GM19467 (cell line): ENCODE results near the gene ZFP3.
"Not testable (repeated sequence)": the region's sequence is repeated elsewhere in the genome, so short reads cannot be mapped to it uniquely, and the experiment has no call there.

Experiments used
- ATAC-seq: cut with Tn5 transposase; IDR thresholded peaks from one replicate; pipeline ENCODE4 v1.9.1; 2021; ENCODE audit warnings: mild to moderate bottlenecking, moderate library complexity; ENCODE audit not compliant: unreplicated experiment

Gene ZFP3

DNA sequence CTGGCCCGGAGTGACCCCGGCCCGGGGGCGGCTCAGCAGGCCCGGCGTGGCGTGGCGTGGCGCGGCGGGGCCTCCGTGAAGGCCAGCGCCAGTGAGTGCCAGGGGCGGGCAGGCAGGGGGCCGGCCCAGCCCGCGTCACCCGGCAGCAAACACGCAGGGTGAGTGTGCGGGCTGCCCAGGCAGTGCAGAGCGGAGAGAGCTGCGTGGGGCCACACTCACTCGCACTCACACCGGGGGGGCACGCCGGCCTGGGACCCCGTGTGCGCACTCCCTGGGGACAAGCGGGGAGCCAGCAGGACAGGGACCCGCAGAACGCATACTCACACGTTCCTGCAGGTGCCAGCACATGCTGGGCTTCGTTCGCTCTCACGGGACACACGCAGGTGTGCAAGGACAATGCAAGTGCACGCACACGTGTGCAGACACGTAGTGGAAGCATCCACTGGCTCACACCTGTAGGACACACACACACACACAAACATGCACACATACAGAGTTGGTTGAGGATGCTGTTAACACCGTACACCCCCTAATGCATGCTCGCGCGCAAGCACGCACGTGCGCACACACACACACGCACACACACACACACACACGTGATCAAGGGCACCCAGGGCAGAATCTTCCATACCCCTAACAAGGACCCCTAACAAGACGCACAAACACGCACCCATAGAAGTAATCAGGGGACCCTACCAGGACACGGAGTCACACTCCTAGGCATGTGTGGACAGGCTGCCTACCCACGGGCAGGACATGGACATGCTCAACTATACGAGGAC lies 45.3 kb downstream of the ZFP3 start:
- no peak for ATAC-seq

- ATAC-seq, result not testable (repeated sequence)
These were observed 46.0 kb downstream of the ZFP3 start for GRCh38 chr17:5124125-5124760.

DNA sequence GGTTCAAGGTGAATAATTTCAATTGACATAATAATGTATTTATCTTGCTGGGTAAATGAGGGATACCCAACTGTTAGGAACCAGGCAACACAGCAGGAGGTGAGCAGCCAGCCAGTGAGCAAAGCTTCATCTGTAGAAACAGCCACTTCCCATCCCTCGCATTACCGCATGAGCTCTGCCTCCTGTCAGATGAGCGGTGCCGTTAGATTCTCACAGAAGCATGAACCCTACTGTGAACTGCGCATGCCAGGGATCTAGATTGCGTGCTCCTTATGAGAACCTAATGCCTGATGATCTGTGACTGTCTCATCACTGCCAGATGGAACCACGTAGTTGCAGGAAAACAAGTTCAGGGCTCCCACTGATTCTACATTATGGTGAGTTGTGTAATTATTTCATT lies 46.6 kb downstream of the ZFP3 start:
- not testable (repeated sequence) for ATAC-seq

GRCh38 chr17:5126719-5127488 lies 48.6 kb downstream of the ZFP3 start:
- no peak for ATAC-seq

GRCh38 chr17:5127910-5128309 lies 49.6 kb downstream of the ZFP3 start:
- ATAC-seq, result no peak

GRCh38 chr17:5128387-5128786 lies 50.1 kb downstream of the ZFP3 start:
- not testable (repeated sequence) for ATAC-seq

GRCh38 chr17:5128905-5129535 lies 50.8 kb downstream of the ZFP3 start:
- ATAC-seq, result no peak

GRCh38 chr17:5129770-5130169 lies 51.5 kb downstream of the ZFP3 start:
- ATAC-seq, result not testable (repeated sequence)

- not testable (repeated sequence) for ATAC-seq
These were observed 52.0 kb downstream of the ZFP3 start for GRCh38 chr17:5130261-5130660.

DNA sequence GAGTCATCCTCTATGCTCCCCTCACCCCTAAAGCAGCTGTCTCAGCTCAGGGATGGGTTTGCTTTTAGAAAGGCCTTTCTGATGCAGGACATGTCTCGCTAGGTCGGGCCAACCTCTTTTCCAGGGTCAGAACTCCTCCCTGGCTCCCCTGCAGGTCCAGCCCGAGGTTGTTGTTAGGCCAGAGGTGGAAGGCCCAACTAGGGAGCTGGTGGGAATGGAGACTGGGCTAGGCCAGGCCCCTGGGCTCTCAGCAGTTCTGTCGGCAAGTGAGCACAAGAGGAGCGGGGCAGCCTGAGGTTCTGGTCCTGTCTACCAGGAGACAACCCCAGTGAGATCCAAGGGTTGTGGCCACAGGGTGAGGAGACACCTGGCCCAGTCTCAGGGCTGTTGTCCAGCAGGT lies 52.4 kb downstream of the ZFP3 start:
- ATAC-seq, result not testable (repeated sequence)

DNA sequence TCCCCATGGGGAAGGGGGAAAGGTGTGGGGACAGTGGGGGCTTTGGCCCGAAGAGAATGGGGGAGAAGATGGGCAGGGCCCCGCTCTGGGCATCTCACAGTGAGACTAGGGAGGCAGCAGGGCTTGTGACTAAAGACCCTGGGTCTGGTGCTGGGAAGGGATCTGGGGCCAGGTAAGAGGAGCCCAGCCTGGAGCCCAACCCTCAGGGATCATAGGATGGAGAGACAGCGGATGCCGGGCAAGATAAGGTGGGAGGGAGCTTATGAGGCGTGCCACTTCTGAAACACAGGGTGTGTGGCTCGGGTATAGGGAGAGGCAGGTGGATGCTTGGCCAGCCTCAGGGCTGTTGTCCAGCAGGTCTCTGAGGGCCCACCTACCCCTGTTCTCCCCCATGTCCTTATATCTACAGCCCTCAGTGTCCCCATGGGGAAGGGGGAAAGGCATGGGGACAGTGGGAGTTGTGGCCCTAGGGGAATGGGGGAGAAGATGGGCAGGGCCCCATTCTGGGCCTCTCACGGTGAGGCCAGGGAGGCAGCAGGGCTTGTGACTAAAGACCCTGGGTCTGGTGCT lies 53.0 kb downstream of the ZFP3 start:
- no peak for ATAC-seq

DNA sequence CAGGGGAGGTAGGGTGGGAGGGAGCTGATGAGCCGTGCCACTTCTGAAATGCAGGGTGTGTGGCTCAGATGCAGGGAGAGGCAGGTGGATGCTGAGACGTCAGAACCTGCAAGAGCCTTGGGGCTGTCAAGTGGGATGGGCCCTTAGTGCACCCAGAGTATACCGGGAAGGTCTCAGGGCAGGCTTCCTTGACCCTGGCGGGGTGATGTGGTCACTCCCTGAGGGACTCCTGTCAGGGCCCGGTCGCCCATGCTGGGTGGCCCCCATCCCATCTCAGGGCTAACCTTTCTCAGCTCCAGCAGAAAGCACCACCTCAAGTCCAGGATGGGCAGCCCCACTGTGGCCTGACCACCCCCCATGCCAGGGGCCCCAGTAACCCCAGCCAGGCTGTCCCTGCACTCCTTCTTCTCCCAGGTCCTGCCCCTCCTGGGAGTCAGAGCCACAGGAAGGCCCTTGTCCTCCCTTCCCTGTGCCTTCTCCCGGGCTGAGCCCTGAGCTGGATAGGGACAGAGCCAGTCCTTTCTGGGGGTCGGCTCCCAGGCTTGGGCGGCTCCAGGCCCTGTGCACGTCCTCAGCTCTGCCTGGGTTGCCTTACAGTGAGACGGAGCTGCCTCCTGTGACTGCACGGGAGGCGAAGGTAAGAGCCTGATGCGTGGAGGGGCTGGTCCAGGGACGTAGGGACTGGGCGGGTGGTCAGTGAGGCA lies 53.7 kb downstream of the ZFP3 start:
- ATAC-seq, result not testable (repeated sequence)

DNA sequence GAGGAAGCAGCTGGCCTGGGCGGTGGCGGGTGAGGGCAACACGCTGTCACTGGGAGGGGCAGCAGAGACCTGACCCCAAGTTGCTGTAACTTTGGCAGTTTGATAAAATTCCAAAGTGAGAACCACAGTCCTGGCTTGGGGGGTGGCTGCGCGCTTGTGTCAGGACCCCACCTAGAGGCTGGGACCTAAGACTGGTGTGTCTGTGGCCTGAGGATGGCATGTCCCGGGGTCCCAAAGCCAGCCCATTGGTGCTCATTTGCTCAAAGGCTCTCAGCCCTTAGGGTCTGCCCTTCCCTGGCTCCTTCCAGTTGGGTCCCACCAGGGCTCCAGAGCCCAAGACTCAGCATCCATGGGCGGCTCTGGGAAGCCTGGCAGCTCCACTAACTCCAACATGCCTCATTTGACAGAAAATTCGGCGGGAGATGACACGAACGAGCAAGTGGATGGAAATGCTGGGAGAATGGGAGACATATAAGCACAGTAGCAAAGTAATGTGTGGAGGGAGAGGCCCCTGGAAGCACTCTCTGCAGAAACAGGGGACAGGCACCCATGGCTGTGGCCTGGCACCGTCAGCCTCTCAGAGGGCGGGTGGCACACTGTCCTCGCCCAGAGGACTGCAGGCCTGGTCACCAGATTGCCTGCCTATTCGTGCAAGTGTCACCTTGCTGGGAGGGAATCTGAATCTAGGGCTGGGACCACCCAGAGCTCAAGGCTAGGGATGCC lies 54.4 kb downstream of the ZFP3 start:
- not testable (repeated sequence) for ATAC-seq

GRCh38 chr17:5133311-5133710 lies 55.0 kb downstream of the ZFP3 start:
- ATAC-seq, result no peak

GRCh38 chr17:5133961-5134360 lies 55.7 kb downstream of the ZFP3 start:
- not testable (repeated sequence) for ATAC-seq

DNA sequence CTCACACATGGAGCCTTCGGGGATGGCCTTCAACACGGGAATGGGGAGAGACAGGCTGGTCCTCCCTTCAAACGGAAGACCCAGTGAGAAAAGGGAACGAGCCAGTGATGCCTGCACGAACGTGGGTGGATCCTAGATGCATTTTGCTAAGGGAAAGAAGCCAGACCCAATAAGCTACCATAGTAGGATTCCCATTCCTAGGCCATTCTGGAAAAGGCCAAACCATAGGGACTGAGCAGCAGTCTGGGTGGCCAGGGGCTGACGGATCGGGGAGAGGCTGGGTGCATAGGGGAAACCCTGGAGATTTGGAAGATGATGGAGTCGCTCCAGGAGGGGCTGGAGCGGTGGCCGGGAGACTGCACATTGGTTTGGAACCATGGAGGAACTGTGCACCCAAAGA lies 56.3 kb downstream of the ZFP3 start:
- not testable (repeated sequence) for ATAC-seq

GRCh38 chr17:5135131-5135712 lies 57.0 kb downstream of the ZFP3 start:
- ATAC-seq, result not testable (repeated sequence)

- ATAC-seq, result no peak
These were observed 57.7 kb downstream of the ZFP3 start for GRCh38 chr17:5135726-5136579.
